Caco-2 (cell line): ENCODE results near the gene GEMIN7. TPM values are rescaled to one million over a fixed set of nuclear protein-coding genes. Genes with fewer than 3 reads are reported as not detected.
A peak's percentile ranks its signal among the peaks of the same experiment; 100 is the strongest.

Source experiments
- BruUV-seq: library from RNA; stranded (reverse); fragments of 400-500 nt; replicated peaks from 2 replicates; lab custom pipeline; 2021; lab: Mats Ljungman, UMichigan
- CTCF ChIA-PET: fragments of 300-600 bp; sonication (Branson Sonifier 250); formaldehyde crosslinking; loops from one replicate; lab custom pipeline; 2022; ENCODE audit warnings: antibody characterized with exemption; lab: Charles Lee
- POLR2A ChIA-PET: fragments of 300-600 bp; sonication (Branson Sonifier 250); formaldehyde crosslinking; loops from one replicate; lab custom pipeline; 2022; ENCODE audit warnings: antibody characterized with exemption; lab: Charles Lee
- DNase-seq, 2 experiments: peaks; one replicate each; pipeline versions ENCODE4 v3.0.0 to v3.0.0-alpha.2; 2020 to 2022
- H3K27me3 ChIP-seq: replicated peaks from 2 replicates; pipeline ENCODE4 v1.6.0; 2011; ENCODE audit warnings: low read length; ENCODE audit not compliant: control insufficient read depth, insufficient read depth
- H3K36me3 ChIP-seq: 2 replicates; pipeline ENCODE4 v1.5.1; 2011; ENCODE audit warnings: low read length; ENCODE audit not compliant: control insufficient read depth, insufficient read depth
- H3K4me1 ChIP-seq: fragments of 250-450 bp; sonication (Bioruptor Pico); 2 replicates; pipeline ENCODE4 v1.5.1; 2020; ENCODE audit warnings: mild to moderate bottlenecking
- H3K4me3 ChIP-seq: 2 replicates; pipeline ENCODE4 v1.5.1; 2011; ENCODE audit warnings: low read depth, mild to moderate bottlenecking, control low read depth, low read length
- H3K9me3 ChIP-seq: fragments of 250-450 bp; sonication (Bioruptor Pico); 2 replicates; pipeline ENCODE4 v1.5.1; 2020; ENCODE audit warnings: mild to moderate bottlenecking, moderate library complexity
- H3K27ac Mint-ChIP-seq: one replicate; pipeline ENCODE4 v1.8.0; 2022; ENCODE audit warnings: mixed read lengths; ENCODE audit not compliant: unreplicated experiment
- H3K27me3 Mint-ChIP-seq: one replicate; pipeline ENCODE4 v1.8.0; 2022; ENCODE audit warnings: mixed read lengths; ENCODE audit not compliant: insufficient read depth, unreplicated experiment
- H3K36me3 Mint-ChIP-seq: one replicate; pipeline ENCODE4 v1.8.0; 2022; ENCODE audit warnings: mild to moderate bottlenecking, mixed read lengths; ENCODE audit not compliant: insufficient read depth, unreplicated experiment
- H3K4me1 Mint-ChIP-seq: one replicate; pipeline ENCODE4 v1.8.0; 2022; ENCODE audit warnings: low read depth, mixed read lengths; ENCODE audit not compliant: unreplicated experiment
- H3K4me3 Mint-ChIP-seq: one replicate; pipeline ENCODE4 v1.8.0; 2022; ENCODE audit warnings: mild to moderate bottlenecking, moderate library complexity, mixed read lengths; ENCODE audit not compliant: unreplicated experiment
- H3K9me3 Mint-ChIP-seq: one replicate; pipeline ENCODE4 v1.8.0; 2022; ENCODE audit warnings: mixed read lengths; ENCODE audit not compliant: unreplicated experiment
- intact Hi-C: fragments of 100-400 bp; cut with micrococcal nuclease; formaldehyde crosslinking; loops from one replicate; pipeline ENCODE4 v1.10.0; 2022; ENCODE audit not compliant: unreplicated experiment
- total RNA-seq: library from RNA; stranded (reverse); gene quantifications from 2 replicates; pipeline ENCODE4 v1.2.3, GENCODE V29; 2022
- TF ChIP-seq, protein P1 (sequence below), 2 experiments: fragments of 200-600 bp in 1 of 2; IDR thresholded peaks; 1 replicate in 1 of 2; 2 replicates in 1 of 2; pipeline versions ENCODE4 v1.5.1 to v1.8.0; 2011 to 2022; ENCODE audit warnings: antibody characterized with exemption in 1 of 2, control low read depth in 1 of 2, inconsistent platforms in 1 of 2, low read depth in 1 of 2, low read length in 1 of 2, mild to moderate bottlenecking in 1 of 2, moderate library complexity in 1 of 2; ENCODE audit not compliant: insufficient read depth in 1 of 2, severe bottlenecking in 1 of 2, unreplicated experiment in 1 of 2

GEMIN7 gene
- total RNA-seq, 1 experiment from 2014 or later: 49.3 TPM

DNA sequence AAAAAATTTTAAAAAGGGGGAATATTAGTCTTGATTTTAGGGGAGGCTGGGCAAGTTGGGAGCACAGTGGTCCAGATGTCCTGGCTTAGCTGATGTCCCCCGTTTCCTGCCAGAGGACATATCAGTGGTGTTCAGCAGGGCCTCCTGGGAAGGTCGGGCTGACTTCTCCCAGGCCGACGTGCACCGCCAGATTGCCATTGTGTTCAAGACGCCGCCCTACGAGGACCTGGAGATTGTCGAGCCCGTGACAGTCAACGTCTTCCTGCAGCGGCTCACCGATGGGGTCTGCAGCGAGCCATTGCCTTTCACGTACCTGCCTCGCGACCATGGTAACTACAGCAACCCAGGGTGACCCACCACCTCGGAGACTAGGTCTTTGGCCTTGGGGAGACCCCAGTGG, 46.6 kb upstream of the GEMIN7 start:
- no peaks in the 10 kb centered on the region for H3K27me3 Mint-ChIP-seq
- H3K4me1 ChIP-seq: no peaks in the 10 kb centered on the region
- CTCF ChIA-PET: no interaction called here
- POLR2A ChIA-PET: no interaction called here
- no peaks in the 10 kb centered on the region for H3K4me1 Mint-ChIP-seq
- no peak overlapping the region for H3K4me3 Mint-ChIP-seq
- H3K27ac Mint-ChIP-seq: no peak overlapping the region
- TF ChIP-seq, protein P1, sequence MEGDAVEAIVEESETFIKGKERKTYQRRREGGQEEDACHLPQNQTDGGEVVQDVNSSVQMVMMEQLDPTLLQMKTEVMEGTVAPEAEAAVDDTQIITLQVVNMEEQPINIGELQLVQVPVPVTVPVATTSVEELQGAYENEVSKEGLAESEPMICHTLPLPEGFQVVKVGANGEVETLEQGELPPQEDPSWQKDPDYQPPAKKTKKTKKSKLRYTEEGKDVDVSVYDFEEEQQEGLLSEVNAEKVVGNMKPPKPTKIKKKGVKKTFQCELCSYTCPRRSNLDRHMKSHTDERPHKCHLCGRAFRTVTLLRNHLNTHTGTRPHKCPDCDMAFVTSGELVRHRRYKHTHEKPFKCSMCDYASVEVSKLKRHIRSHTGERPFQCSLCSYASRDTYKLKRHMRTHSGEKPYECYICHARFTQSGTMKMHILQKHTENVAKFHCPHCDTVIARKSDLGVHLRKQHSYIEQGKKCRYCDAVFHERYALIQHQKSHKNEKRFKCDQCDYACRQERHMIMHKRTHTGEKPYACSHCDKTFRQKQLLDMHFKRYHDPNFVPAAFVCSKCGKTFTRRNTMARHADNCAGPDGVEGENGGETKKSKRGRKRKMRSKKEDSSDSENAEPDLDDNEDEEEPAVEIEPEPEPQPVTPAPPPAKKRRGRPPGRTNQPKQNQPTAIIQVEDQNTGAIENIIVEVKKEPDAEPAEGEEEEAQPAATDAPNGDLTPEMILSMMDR (IDR thresholded peaks at IDR 0.05; ENCODE audit: insufficient read depth in 1 of 2, low read depth in 1 of 2, low read length in 1 of 2, severe bottlenecking in 1 of 2, unreplicated experiment in 1 of 2): no peak
- H3K36me3 Mint-ChIP-seq: peaks cover 24% of the 10 kb centered on the region
- no peak for DNase-seq
- intact Hi-C loops: no loop called here
- H3K9me3 ChIP-seq: no peaks in the 10 kb centered on the region
- BruUV-seq: no TSS peak
- no peak overlapping the region for H3K4me3 ChIP-seq
- H3K9me3 Mint-ChIP-seq: no peaks in the 10 kb centered on the region
- H3K36me3 ChIP-seq: no peaks in the 10 kb centered on the region; the same call in 1 of the 2 replicates
- H3K27me3 ChIP-seq: no peaks in the 10 kb centered on the region

DNA sequence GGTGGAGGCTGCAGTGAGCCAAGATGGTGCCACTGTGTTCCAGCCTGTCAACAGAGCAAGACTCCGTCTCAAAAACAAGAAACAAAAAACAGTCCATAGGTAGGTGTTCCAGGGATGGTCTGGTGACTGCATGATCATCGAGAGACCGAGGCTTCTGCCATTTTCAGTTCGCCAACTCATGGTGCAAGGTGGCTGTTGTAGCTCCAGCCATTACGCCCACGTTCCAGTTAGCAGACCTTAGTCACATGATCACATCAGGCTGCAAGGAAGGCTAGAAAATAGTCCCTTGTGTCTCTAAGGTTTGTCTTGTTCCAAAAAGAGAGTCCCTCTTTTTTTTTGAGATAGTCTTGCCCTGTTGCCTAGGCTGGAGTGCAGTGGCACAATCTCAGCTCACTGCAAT, 43.3 kb upstream of the GEMIN7 start:
- BruUV-seq: no TSS peak
- no peak overlapping the region for H3K4me3 ChIP-seq
- no peak overlapping the region for H3K27ac Mint-ChIP-seq
- no peak overlapping the region for H3K4me3 Mint-ChIP-seq
- ChIA-PET CTCF (no interaction called here), POLR2A (no interaction called here)
- H3K36me3 ChIP-seq: peaks cover 6% of the 10 kb centered on the region
- intact Hi-C loops: no loop called here
- peaks cover 9% of the 10 kb centered on the region for H3K4me1 Mint-ChIP-seq
- H3K4me1 ChIP-seq: peaks cover 7% of the 10 kb centered on the region; the same call in 1 of the 2 replicates
- H3K27me3 ChIP-seq: no peaks in the 10 kb centered on the region
- no peak for DNase-seq
- TF ChIP-seq, protein P1 (IDR thresholded peaks at IDR 0.05; ENCODE audit: insufficient read depth in 1 of 2, low read depth in 1 of 2, low read length in 1 of 2, severe bottlenecking in 1 of 2, unreplicated experiment in 1 of 2): no peak
- peaks cover 22% of the 10 kb centered on the region for H3K36me3 Mint-ChIP-seq
- no peaks in the 10 kb centered on the region for H3K9me3 ChIP-seq
- no peaks in the 10 kb centered on the region for H3K27me3 Mint-ChIP-seq
- H3K9me3 Mint-ChIP-seq: no peaks in the 10 kb centered on the region

DNA sequence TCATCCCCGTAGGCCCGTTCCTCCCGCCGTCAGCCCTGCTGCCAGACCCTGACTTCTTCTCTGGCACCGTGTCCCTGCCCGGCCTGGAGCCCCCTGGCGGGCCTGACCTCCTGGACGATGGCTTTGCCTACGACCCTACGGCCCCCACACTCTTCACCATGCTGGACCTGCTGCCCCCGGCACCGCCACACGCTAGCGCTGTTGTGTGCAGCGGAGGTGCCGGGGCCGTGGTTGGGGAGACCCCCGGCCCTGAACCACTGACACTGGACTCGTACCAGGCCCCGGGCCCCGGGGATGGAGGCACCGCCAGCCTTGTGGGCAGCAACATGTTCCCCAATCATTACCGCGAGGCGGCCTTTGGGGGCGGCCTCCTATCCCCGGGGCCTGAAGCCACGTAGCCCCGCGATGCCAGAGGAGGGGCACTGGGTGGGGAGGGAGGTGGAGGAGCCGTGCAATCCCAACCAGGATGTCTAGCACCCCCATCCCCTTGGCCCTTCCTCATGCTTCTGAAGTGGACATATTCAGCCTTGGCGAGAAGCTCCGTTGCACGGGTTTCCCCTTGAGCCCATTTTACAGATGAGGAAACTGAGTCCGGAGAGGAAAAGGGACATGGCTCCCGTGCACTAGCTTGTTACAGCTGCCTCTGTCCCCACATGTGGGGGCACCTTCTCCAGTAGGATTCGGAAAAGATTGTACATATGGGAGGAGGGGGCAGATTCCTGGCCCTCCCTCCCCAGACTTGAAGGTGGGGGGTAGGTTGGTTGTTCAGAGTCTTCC, 41.5 kb upstream of the GEMIN7 start:
- no peak for DNase-seq
- ChIA-PET CTCF (interaction anchor here (0.6 kb wide), 1 partner anchor 149 kb away, joined by 3 read pairs; no protein-coding TSS in a partner anchor), POLR2A (no interaction called here)
- intact Hi-C loops: loop anchor here (2.0 kb wide), 1 partner anchor 37 kb away; the partner anchor contains the start of gene RELB
- Histone ChIP-seq H3K9me3 (no peaks in the 10 kb centered on the region), H3K27me3 (no peaks in the 10 kb centered on the region), H3K36me3 (peaks cover 6% of the 10 kb centered on the region), H3K4me1 (peaks cover 7% of the 10 kb centered on the region; the same call in 1 of the 2 replicates), H3K4me3 (no peak overlapping the region)
- BruUV-seq: no TSS peak
- Mint-ChIP-seq H3K4me3 (peak overlapping the region; percentile 87), H3K9me3 (no peaks in the 10 kb centered on the region), H3K27ac (no peak overlapping the region), H3K36me3 (peaks cover 33% of the 10 kb centered on the region), H3K4me1 (peaks cover 9% of the 10 kb centered on the region), H3K27me3 (no peaks in the 10 kb centered on the region)
- TF ChIP-seq, protein P1 (IDR thresholded peaks at IDR 0.05; ENCODE audit: insufficient read depth in 1 of 2, low read depth in 1 of 2, low read length in 1 of 2, severe bottlenecking in 1 of 2, unreplicated experiment in 1 of 2): no peak
